ENCODE data around the gene IFIH1. TPM values are rescaled to one million over a fixed set of nuclear protein-coding genes. Genes with fewer than 3 reads are reported as not detected.

The IFIH1 gene
- polyA plus RNA-seq, 1 of the 3 experiments (the other 2 are of a cell fraction): 1.0 TPM

DNA sequence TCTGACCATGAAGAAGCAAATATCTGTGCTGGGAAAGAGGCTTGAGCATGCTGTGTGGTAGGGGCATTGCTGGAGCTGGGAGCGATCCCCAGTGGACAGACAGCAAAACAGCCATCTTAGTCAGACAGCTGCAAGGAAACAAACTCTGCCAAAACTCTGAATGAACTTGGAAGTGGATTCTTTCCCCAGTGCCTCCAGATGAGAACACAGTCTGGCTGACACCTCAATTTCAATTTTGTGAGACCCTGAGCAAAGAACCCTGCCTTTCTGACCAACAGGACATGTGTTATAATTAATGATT lies 52.1 kb downstream of the IFIH1 start:
- no peak overlapping the region for H3K9ac ChIP-seq
- WGBS (ENCODE audit: low lambda C conversion rate): 82% methylated on average over 1 of the region's 1 CpG
- peaks cover 7% of the 10 kb centered on the region for H3F3A ChIP-seq (replicated peaks; ENCODE audit: insufficient read depth)
- H3K27me3 ChIP-seq (ENCODE audit: insufficient read depth): no peaks in the 10 kb centered on the region
- no peaks in the 10 kb centered on the region for H3K36me3 ChIP-seq (replicated peaks in 1 of 2; ENCODE audit: control insufficient read depth in 1 of 2, insufficient read depth in 2 of 2, low read length in 1 of 2)
- no peak overlapping the region for H2AFZ ChIP-seq (ENCODE audit: low read depth)
- H3K27ac ChIP-seq (ENCODE audit: low read depth in 2 of 2, low read length in 1 of 2): no peak overlapping the region
- H3K4me3 ChIP-seq (ENCODE audit: low read depth in 2 of 2, low read length in 1 of 2): no peak overlapping the region
- ChIA-PET POLR2A (no interaction called here), CTCF (interaction anchor here (1.0 kb wide), 1 partner anchor 32 kb away, joined by 3 read pairs; no protein-coding TSS in a partner anchor)
- no peak overlapping the region for H3K4me2 ChIP-seq
- H3K9me3 ChIP-seq: no peaks in the 10 kb centered on the region
- no peaks in the 10 kb centered on the region for H4K20me1 ChIP-seq (ENCODE audit: insufficient read depth)
- no peak for TF ChIP-seq TEAD4 (IDR thresholded peaks at IDR 0.05; ENCODE audit: borderline replicate concordance, insufficient read depth)
- TF ChIP-seq MXI1 (IDR thresholded peaks at IDR 0.05; ENCODE audit: low read depth, low read length): no peak
- no peak for TF ChIP-seq CHD2 (IDR thresholded peaks at IDR 0.05; ENCODE audit: low read length, partially characterized antibody)
- TF ChIP-seq, protein P1, sequence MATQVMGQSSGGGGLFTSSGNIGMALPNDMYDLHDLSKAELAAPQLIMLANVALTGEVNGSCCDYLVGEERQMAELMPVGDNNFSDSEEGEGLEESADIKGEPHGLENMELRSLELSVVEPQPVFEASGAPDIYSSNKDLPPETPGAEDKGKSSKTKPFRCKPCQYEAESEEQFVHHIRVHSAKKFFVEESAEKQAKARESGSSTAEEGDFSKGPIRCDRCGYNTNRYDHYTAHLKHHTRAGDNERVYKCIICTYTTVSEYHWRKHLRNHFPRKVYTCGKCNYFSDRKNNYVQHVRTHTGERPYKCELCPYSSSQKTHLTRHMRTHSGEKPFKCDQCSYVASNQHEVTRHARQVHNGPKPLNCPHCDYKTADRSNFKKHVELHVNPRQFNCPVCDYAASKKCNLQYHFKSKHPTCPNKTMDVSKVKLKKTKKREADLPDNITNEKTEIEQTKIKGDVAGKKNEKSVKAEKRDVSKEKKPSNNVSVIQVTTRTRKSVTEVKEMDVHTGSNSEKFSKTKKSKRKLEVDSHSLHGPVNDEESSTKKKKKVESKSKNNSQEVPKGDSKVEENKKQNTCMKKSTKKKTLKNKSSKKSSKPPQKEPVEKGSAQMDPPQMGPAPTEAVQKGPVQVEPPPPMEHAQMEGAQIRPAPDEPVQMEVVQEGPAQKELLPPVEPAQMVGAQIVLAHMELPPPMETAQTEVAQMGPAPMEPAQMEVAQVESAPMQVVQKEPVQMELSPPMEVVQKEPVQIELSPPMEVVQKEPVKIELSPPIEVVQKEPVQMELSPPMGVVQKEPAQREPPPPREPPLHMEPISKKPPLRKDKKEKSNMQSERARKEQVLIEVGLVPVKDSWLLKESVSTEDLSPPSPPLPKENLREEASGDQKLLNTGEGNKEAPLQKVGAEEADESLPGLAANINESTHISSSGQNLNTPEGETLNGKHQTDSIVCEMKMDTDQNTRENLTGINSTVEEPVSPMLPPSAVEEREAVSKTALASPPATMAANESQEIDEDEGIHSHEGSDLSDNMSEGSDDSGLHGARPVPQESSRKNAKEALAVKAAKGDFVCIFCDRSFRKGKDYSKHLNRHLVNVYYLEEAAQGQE (IDR thresholded peaks at IDR 0.05; ENCODE audit: low read depth, low read length): no peak
- TF ChIP-seq RCOR1 (IDR thresholded peaks at IDR 0.05; ENCODE audit: low read length): no peak
- TF ChIP-seq TAF1 (IDR thresholded peaks at IDR 0.05; ENCODE audit: borderline replicate concordance, low read depth, low read length): no peak
- no peak for TF ChIP-seq YY1 (IDR thresholded peaks at IDR 0.05; ENCODE audit: low read depth)
- no peak for TF ChIP-seq FOXJ3 (CRISPR knock-in tag; IDR thresholded peaks at IDR 0.05)
- DNase-seq: no peak
- H3K4me1 ChIP-seq (ENCODE audit: control insufficient read depth in 1 of 2, insufficient read depth in 2 of 2, low read depth in 1 of 2, low read length in 1 of 2): peaks cover 0 to 6% of the 10 kb centered on the region in 2 experiments; a peak in 2 of 4 replicates
- no peaks in the 10 kb centered on the region for H3K9me2 ChIP-seq
- no peaks in the 10 kb centered on the region for H3K79me2 ChIP-seq (ENCODE audit: insufficient read depth)

DNA sequence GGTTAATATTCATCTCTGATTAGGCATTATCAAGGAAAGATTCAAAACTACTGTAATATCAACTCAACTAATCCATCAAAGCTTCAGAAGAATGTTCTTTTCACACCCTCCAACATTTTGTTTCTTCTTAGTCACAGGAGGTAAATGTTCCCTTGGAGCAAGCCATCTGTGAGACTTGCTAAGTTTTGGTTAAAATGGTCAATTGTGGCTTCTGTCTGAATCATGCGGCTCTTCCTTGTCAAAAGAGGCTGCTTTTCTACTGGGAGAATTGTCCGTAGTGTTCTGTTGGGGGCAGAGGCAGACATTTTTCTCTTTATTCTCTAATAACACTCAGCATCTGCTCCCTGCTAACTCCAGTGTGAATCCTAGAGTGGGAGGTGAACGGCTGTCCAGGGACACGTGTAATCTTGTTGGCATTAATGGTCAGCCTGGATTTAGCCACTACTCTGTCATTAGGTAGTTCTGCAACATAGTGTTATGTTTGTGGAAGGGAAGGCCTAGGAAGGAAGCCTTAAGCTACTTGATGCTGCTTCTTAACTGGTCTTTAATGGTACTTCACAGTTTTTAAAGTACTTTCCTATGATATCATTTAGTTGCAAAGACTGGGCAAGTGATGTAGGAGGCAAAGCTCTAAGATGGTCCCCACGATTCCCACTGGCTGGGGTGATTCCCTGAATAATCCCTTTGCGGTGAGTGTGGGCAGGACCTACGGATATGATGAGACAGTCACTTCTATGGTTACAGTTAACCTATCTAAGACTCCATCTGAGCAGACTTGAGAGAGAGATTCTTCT lies 52.6 kb downstream of the IFIH1 start:
- no peak overlapping the region for H3K4me3 ChIP-seq (ENCODE audit: low read depth in 2 of 2, low read length in 1 of 2)
- TF ChIP-seq SIN3A (IDR thresholded peaks at IDR 0.05; ENCODE audit: borderline replicate concordance, low read depth, low read length) (no peak), RFX5 (IDR thresholded peaks at IDR 0.05; ENCODE audit: low read length) (no peak), GATA2 (CRISPR knock-in tag; IDR thresholded peaks at IDR 0.05) (no peak), MXI1 (IDR thresholded peaks at IDR 0.05; ENCODE audit: low read depth, low read length) (no peak), FOXM1 (IDR thresholded peaks at IDR 0.05; ENCODE audit: low read depth) (no peak), FOXJ3 (CRISPR knock-in tag; IDR thresholded peaks at IDR 0.05) (no peak), JUND (IDR thresholded peaks at IDR 0.05) (no peak), RAD21 (IDR thresholded peaks at IDR 0.05; ENCODE audit: low read length) (no peak), EP300 (IDR thresholded peaks at IDR 0.05; ENCODE audit: borderline replicate concordance in 1 of 2, low read depth in 1 of 2, low read length in 1 of 2) (no peak), TCF12 (IDR thresholded peaks at IDR 0.05) (no peak)
- TF ChIP-seq, protein P2, sequence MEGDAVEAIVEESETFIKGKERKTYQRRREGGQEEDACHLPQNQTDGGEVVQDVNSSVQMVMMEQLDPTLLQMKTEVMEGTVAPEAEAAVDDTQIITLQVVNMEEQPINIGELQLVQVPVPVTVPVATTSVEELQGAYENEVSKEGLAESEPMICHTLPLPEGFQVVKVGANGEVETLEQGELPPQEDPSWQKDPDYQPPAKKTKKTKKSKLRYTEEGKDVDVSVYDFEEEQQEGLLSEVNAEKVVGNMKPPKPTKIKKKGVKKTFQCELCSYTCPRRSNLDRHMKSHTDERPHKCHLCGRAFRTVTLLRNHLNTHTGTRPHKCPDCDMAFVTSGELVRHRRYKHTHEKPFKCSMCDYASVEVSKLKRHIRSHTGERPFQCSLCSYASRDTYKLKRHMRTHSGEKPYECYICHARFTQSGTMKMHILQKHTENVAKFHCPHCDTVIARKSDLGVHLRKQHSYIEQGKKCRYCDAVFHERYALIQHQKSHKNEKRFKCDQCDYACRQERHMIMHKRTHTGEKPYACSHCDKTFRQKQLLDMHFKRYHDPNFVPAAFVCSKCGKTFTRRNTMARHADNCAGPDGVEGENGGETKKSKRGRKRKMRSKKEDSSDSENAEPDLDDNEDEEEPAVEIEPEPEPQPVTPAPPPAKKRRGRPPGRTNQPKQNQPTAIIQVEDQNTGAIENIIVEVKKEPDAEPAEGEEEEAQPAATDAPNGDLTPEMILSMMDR (IDR thresholded peaks at IDR 0.05): no peak
- no peaks in the 10 kb centered on the region for H3K9me3 ChIP-seq
- H3K9ac ChIP-seq: no peak overlapping the region
- peak overlapping the region; percentile 56; the same call in 1 of the 2 replicates for H2AFZ ChIP-seq (ENCODE audit: low read depth)
- H4K20me1 ChIP-seq (ENCODE audit: insufficient read depth): no peaks in the 10 kb centered on the region
- no peak overlapping the region for H3K27ac ChIP-seq (ENCODE audit: low read depth in 2 of 2, low read length in 1 of 2)
- H3K79me2 ChIP-seq (ENCODE audit: insufficient read depth): no peaks in the 10 kb centered on the region
- ChIA-PET CTCF (interaction anchor here (1.0 to 1.4 kb wide), 2 partner anchors 32 to 36 kb away, joined by 3 to 4 read pairs; no protein-coding TSS in a partner anchor), POLR2A (no interaction called here)
- WGBS (ENCODE audit: low lambda C conversion rate): 55% methylated on average over 7 of the region's 7 CpGs
- DNase-seq: no peak
- H3K36me3 ChIP-seq (replicated peaks in 1 of 2; ENCODE audit: control insufficient read depth in 1 of 2, insufficient read depth in 2 of 2, low read length in 1 of 2): no peaks in the 10 kb centered on the region
- H3F3A ChIP-seq (replicated peaks; ENCODE audit: insufficient read depth): peaks cover 10% of the 10 kb centered on the region
- no peak overlapping the region for H3K4me2 ChIP-seq
- H3K9me2 ChIP-seq: no peaks in the 10 kb centered on the region
- H3K4me1 ChIP-seq (ENCODE audit: control insufficient read depth in 1 of 2, insufficient read depth in 2 of 2, low read depth in 1 of 2, low read length in 1 of 2): peaks cover 0 to 11% of the 10 kb centered on the region in 2 experiments; a peak in 3 of 4 replicates
- no peaks in the 10 kb centered on the region for H3K27me3 ChIP-seq (ENCODE audit: insufficient read depth)

All from SK-N-SH (cell line).